NOMO-1 treated with dmso at 0.1 percent for 144 hours (cell line): ENCODE data around the gene SCCPDH.
"Not testable (repeated sequence)": the region's sequence is repeated elsewhere in the genome, so short reads cannot be mapped to it uniquely, and the experiment has no call there.

Source experiments
- DNase-seq: peaks from one replicate; lab custom pipeline; 2025; ENCODE audit not compliant: unreplicated experiment; lab: John Stamatoyannopoulos, UW

The SCCPDH gene, protein sequence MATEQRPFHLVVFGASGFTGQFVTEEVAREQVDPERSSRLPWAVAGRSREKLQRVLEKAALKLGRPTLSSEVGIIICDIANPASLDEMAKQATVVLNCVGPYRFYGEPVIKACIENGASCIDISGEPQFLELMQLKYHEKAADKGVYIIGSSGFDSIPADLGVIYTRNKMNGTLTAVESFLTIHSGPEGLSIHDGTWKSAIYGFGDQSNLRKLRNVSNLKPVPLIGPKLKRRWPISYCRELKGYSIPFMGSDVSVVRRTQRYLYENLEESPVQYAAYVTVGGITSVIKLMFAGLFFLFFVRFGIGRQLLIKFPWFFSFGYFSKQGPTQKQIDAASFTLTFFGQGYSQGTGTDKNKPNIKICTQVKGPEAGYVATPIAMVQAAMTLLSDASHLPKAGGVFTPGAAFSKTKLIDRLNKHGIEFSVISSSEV

DNA sequence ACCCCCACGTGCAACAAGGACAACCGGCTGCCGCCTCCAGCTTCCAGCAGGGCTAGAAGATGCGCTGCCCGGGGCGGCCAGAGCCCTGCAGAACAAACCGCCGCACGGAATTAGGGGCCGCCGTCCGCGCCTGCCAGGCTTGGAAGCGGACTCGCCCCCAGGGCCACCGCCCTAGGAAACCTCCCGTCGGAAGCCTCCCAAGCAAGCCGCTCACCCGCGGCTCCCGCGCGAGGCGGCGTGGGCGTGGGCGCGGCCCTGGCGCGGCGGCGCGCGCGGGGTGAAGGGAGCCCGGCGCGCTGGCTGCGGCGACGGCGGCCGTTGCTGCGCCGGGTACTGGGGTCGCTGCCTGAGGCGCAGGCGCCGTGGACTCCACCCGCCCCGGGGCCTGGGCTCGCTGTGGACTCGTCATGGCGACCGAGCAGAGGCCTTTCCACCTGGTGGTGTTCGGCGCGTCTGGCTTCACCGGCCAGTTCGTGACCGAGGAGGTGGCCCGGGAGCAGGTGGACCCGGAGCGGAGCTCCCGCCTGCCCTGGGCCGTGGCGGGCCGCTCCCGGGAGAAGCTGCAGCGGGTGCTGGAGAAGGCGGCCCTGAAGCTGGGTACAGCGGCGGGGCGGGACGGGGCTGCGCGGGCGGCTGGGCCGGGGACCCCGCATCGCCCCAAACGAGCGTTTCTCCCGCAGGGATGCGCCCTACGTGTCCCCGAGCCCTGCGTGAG is at the start of gene SCCPDH:
Gene SCCPDH (plus strand): TSS at position 394 of the 715 bp plus-strand sequence. CDS start 14 bp downstream, at position 408.
- DNase-seq, result peak; percentile 44

DNA sequence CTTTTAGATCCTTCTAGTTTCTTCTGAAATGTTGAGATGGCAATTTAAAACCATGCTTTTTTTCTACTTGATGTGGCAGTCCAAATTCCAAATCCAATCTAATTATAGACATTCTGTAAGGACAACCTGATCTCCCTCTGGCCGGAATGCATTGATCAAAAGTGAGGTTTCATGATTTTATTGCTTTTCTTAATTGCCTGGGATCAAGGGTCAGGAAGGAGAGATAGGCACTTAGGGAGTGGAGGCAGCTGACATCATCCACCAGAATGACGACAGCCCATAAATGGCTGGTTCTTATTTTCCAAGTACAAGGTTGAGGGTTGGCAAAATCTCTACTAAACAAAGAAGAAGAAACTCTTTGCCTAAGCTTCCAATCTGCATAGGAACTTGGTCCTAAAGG is 46.4 kb upstream of the SCCPDH start:
- no peak for DNase-seq

DNA sequence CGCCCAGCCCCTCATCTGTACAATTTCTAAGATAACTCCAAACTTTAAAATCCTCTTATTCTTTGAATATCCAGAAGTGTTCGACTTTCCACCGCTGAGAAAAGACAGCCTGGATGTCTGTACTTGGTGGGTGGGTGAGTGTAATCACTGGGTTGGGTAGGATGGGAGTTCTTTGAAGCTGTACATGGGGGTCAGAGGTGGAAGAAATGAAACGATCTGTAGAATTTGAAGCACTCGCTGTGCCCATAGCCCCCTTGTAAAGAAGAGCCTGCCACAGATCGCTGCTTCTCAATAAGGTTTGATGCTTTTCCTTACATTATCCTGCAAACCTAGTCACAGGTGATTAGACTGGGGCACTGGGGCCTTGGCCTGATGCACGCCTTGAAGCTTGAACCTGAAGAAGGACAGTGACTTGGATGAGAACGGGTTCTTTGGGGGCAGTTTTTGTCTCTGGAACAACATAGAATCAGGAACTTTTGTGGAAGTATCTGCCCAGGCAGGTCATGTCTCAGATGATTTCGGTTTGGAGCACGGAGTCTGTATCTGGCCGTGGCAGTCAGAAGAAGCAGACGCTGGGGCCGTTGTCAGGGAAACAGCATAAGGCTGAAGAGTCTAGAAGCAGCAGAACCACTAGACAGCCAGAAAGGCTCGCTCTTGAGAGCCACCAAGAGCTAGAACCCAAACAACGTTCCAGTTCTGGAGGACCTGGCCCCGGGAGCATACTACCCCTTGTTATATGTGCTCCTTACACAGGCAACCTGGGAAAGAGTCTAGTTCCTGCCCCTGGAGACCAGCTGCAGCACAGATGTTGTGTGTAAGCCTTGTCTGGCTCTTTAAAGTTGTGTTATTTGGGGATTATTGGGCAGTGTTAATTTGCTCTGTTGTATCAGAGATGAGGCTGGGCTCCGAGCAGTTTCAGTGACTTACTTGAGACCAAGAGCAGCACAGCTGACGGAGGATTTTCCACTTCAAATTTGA is 45.1 kb upstream of the SCCPDH start:
- no peak for DNase-seq

DNA sequence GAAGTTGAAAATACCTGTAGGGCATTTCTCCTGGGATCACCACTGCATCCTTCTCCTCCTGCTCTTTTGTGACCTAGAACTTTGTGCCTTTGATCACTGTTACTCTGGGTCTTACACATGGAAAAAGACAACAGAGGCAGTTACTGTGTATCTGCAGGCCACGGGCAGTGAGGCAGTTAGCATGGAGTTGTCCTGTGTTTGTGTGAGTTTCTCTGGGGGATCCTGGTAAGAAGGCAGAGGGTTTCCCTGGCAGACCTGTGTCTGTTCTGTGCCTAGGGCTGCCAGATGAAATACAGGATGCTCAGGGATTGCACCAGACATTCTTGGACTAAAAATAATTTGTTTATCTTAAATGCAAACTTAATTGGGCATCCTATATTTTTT is 44.4 kb upstream of the SCCPDH start:
- no peak for DNase-seq

DNA sequence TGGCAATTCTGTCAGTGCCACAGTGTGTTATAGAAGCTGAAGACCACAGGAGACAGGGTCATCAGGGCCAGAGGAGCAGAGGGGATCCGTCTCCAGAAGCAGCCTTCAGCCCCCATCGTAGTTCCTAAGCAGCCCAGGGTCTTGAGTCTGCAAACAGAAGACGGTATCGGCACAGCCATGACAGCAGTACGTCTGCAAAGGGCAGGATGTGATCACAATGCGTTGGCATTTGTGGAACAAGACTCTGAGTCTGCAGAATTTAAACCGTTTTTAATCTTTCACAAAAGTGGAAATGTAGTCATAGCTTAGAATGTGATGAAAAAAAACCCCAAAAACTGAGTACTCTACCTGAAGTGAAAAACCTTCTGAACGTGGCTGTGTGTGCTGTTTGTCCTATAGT is 44.0 kb upstream of the SCCPDH start:
- DNase-seq, result no peak

DNA sequence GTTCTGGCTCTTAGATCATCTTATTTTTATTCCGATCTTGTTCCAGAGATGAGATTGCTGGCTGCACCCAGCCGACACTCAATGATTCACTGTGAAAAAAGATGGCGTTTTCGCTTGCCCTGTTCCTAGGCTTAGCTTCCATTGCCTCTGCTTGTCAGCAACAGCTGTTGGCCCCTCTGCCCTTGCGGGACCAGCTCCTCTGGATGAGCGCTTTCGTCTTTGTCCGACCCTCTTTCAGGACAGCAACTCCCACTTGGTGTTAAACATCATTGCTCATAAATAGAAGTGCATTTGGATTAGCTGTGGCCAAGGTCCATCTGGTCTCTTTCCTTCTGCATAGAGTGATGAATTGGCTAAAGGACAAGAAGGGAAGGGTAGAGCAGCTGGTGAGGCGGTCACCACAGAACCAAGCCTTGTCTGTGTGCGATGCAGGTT is 43.5 kb upstream of the SCCPDH start:
- DNase-seq, result no peak

DNA sequence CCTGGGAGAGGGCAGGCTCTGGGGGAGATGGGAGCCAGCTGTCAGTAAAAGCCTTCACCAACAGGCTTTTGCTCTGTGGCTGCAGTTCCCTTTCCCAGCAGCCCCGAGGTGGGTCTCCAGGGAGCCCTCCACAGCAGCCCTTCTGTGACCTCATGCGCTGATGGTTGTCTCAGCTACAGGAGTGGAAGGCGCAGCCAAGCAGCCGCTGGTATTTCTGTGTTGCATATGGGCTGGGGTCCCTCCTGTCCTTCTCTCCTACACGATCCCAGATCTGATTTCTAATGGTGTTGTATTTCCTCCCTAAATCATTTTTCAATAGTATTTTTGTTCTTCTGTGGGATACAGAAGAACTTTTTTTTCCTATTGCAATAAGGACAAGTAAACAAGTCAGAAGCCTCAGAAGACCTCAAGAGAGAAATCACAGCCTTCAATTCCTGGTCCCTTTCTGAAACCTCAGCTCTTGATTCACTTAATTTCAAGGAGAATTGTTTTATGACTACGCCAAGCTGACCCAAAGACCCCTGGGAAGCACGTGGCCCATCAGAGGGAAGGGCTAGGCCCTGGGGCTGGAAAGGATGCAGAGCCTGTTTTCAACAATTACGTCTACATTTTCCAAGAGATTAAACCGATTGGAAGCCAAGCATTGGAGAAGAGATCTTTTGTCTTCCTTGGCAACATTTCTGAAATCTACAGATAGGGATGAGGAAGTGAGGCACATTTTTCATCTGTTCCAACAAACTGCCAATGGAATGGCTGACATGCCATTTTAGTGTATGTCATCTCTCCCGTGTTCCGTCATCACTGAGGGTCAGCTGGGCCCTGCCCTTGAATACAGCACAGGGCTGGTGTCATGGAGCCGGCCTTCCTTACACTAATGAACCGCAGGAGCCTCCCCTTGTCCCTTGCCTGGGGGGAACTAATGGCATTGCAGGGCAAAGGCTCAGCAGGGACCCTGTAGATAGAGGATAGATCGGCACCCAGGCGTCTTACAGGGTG is 42.0 kb upstream of the SCCPDH start:
- no peak for DNase-seq

DNA sequence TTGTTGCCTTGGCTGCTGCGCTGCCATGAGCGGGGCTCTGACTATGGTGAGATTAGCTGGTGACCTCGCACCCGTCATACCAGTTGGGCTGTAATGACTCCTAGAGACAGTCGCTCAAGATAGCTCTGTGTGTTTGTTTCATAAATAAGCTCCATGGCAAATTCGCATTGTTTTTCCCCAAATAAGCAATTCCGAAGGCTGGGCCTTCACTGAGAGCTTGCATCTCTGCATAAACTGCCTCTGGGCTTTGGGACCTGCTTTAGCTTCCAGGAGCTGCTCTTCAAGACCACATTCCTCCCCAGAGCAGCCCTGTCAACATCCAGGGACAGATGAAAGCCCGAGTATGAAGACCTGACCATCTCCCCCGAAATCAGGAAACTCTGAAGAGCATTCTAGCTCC is 40.7 kb upstream of the SCCPDH start:
- DNase-seq, result no peak

DNA sequence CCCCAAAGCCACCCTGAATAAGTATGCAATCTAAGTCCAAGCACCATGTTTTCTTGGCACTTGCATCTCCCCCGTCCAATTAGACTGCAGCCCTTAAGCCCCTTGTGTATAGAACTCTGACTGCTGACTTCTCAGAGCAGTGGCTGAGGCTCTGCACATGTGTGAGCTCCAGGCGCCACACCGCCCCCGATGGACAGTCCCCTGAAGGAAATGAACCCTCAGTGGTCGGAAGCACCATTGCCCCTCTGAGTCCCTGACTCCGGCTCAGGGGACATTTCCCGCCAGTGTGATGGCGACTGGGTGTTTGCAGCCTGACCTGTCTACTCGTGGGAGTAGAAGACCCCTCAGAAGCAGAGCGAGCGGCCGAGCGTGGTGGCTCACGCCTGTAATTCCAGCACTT is 37.2 kb upstream of the SCCPDH start:
- no peak for DNase-seq

DNA sequence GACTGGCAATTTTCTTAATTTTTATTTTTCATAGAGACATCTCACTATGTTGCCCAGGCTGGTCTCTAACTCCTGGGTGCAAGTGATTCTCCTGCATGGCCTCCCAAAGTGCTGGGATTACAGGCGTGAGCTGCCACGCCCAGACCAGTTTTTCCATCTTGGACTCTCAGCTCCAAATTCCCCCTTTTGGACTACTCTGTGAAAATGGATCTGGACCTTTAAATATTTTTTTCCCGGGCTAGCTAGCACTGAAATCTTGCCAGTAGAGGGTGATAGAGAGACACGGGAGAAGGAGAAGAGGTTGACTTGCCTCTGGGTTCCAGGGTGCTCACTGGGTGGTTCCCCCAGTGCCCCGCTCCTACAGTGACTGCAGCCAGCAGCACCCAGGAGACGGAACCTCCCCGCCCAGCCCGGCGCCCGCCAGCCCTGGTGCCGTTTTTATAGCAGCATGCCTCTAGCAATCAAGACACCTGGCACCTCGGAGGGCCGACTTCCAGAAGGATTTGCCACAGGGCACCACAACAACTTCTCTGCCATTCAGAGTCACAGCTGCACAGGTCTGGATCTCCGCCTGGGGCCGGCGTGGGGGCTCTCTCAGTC is 34.7 kb upstream of the SCCPDH start:
- peak; percentile 53 for DNase-seq

DNA sequence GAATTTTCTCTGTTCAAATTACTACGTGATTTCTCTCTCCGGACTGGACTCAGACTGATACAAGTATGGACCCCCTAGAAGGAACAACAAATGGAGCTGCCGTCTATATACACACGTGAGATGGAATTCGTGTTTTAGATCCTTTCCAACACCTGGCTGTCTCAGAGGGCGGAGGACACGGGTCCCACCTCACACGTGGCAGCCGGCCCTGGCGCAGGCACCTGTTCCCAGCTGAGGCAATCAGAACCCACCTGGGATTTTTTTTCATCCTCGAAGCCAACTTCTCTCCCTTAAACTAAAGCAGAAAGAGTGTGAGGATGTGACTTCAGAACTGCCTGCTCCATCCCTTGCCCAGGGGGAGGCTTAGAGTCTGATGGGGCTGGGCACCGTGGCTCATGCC is 34.1 kb upstream of the SCCPDH start:
- DNase-seq, result no peak

DNA sequence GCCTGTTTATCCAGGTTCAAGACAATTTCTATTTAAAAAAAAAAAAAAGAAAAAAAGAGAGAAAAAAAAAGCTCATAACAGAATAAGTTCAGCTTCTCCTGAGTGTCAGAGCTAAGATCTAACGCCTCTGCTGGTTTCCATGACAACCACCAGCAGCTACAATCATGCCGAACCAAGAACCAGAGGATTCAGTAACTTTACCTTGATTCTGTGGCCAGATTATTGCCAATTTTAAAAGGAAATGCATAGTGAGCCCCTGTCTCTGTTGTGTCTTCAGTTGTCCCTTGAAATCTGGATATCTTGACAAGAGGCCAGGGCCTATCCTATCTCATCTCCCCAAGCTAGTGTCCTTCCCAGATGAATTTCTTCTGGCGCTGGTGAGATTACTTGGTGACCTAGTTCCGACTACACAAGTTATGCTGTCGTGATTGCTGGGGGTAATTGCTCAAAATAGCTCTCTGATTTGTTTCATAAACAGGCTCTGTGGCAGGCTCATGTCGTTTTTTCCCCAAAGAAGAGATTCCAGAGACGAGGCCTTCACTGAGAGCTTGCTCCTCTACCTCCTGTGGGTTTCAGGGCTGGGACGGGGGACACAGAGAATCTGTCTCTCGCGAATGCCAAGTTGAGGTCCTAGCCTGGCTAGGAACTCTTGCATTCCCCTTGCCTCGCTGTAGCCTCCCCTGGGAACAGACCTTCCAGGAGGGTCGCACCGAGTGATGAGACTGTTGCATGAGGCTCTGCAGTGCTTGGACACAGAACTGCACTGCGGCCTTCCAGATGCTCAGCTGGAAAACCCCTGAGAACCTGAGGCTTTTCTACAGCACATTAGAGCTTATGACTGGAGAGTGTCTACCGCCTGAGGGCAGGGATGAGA is 32.4 kb upstream of the SCCPDH start:
- no peak for DNase-seq

DNA sequence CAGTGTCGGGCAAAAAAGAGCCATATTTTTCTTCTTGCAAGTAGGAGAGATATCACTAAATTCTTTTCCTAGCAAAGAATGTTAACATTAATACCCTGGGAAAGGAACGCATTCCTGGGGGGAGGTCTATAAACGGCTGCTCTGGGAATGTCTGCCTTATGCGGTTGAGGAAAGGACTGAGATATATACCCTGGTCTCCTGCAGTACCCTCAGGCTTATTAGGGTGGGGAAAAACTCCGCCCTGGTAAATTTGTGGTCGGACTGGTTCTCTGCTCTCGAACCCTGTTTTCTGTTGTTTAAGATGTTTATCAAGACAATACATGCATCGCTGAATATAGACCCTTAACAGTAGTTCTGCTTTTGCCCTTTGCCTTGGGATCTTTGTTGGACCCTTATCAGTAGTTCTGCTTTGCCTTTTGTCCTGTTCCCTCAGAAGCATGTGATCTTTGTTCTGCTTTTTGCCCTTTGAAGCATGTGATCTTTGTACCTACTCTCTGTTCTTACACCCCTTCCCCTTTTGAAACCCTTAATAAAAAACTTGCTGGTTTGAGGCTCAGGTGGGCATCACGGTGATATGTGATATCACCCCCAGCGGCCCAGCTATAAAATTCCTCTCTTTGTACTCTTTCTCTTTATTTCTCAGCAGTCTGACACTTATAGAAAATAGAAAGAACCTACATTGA is 29.9 kb upstream of the SCCPDH start:
- not testable (repeated sequence) for DNase-seq

DNA sequence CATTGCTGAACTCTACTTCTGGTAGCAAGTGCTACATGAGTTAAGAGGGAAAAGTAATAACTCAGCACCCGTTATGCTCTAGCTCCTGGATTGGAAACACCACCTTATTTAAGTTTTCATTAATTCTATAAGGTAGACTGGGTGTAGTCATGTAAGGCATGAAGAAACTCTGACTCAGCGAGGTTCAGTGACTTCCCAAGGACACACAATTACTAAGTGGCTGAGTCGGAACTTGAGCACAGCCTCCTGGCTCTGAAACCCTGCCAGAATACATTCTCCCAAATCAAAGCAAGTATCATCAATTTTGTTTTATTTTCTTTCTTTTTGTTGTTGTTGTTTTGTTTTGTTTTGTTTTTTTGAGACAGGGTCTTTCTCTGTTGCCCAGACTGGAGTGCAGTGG is 29.1 kb upstream of the SCCPDH start:
- no peak for DNase-seq

DNA sequence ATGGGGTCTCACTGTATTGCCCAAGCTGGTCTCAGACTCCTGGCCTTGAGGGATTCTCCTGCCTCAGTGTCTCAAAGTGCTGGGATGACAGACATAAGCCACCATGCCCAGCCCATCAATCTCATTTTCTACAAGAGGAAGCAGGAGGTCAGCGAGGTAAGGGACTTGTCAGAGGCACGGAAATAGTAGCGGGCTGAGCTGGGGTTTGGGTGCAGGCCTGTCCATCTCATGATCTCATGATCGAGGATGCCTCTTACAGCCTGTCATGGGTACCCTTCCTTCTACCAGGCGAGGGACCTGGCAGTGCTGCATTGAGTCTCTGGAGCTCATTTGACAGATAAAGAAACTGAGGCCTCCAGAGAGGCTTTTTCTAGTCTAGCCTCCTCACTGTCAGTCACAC is 28.5 kb upstream of the SCCPDH start:
- DNase-seq, result no peak

DNA sequence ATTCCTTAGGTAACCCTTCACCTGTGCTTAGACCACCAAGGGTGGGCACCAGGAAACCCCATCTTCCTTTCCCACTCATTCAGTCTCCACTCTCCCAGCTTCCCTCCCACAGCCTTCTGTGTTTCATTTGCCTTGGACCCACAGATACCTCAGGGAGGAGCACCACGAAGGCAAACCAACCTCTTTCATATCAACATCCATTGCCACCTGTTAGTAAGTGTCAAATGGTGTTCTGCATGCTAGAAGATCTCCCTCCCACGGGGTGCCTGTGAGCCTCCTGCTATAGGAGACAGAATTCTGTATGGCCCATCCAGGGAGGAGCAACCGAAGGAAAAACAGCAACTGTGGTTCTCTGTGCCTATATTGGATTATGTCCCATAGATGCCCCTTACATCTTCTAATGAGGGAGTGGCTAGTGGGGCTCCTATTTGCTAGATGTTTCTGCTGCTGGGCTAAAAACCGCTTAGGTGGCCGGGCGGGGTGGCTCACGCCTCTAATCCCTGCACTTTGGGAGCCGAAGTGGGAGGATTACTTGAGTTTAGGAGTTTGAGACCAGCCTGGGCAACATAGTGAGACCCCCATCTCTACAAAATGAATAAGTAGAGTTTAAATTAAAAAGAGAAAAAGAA is 25.6 kb upstream of the SCCPDH start:
- no peak for DNase-seq

DNA sequence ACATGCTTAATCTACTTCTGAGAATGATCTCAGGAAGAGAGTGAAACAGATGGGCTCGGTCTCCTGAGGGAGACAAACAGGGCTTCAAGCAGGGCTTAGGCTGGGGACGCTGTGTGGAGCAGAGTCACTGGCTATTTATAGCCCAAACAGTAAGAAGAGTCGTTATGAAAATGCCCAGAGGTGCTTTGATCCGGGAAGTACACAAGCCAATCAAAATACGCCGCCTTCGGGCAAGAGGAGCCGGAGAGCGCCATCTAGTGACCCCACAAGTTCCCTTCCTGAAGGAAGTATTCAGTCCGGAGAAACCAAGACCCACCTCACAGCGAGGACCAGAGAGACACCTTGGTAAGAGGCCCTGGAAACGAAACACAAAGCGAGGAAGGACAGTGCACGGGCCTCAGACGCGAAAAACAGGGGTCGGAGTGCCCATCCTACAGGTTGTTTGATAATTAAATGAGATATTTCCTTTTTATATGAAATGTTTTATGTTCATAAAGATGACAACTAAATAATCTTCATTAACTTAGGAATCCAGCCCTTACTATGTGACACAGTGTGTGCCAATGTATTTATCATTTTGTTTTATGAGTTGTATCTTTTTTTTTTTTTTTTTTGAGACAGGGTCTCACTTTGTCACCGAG is 25.0 kb upstream of the SCCPDH start:
- peak; percentile 87 for DNase-seq
